ENCODE data around the gene ATL3.

GRCh38 chr11:63699896-63700295 lies 28.7 kb upstream of the ATL3 start:
- TF ChIP-seq CTCF (conservative IDR thresholded peaks at IDR 0.05; ENCODE audit: low read length) (no peak), EZH2phosphoT487 (IDR thresholded peaks at IDR 0.05; ENCODE audit: borderline replicate concordance, low read depth, low read length) (no peak)
